ENCODE results near the gene MRPL43. TPM values are rescaled to one million over a fixed set of nuclear protein-coding genes. Genes with fewer than 3 reads are reported as not detected.

The MRPL43 gene
- total and polyA plus RNA-seq, 10 of the 15 experiments (the other 5 are each of a cell fraction or from before 2014, with no cell fraction given): 16.6 to 108 (median 65.1) TPM

- TF ChIP-seq ZBTB40 (IDR thresholded peaks at IDR 0.05; ENCODE audit: borderline replicate concordance) (no peak), SIX5 (IDR thresholded peaks at IDR 0.05; ENCODE audit: low read depth, low read length, severe bottlenecking) (no peak), HCFC1 (IDR thresholded peaks at IDR 0.05; ENCODE audit: low read length) (no peak)
Observed at GRCh38 chr10:100980311-100980710, 7.0 kb downstream of the MRPL43 start (continued).

GRCh38 chr10:100979791-100980272, 7.5 kb downstream of the MRPL43 start:
- POLR2A ChIA-PET: interaction anchor here (0.5 kb wide), 1 partner anchor 536 kb away, joined by 3 read pairs; no protein-coding TSS in a partner anchor
- WGBS (ENCODE audit: insufficient coverage, insufficient replicate concordance, low lambda C conversion rate, missing lambda C conversion rate): 97% methylated on average over 16 of the region's 16 CpGs
- Histone ChIP-seq H3K27ac (ENCODE audit: control insufficient read depth, insufficient read depth) (no peak overlapping the region), H2AFZ (ENCODE audit: control insufficient read depth, low read depth, low read length) (no peak overlapping the region), H4K20me1 (ENCODE audit: control insufficient read depth, insufficient read depth) (no peaks in the 10 kb centered on the region), H3K4me3 (no peak overlapping the region), H3K4me1 (ENCODE audit: control insufficient read depth, insufficient read depth, low read length) (no peaks in the 10 kb centered on the region), H3K4me2 (ENCODE audit: control insufficient read depth, insufficient read depth) (no peak overlapping the region), H3K79me2 (ENCODE audit: control insufficient read depth, insufficient read depth, low read length) (no peaks in the 10 kb centered on the region), H3K36me3 (ENCODE audit: control insufficient read depth in 2 of 2, insufficient read depth in 2 of 2, low read length in 1 of 2) (peaks cover 0 to 3% of the 10 kb centered on the region in 2 experiments; a peak in 2 of 4 replicates), H3K9me3 (replicated peaks; ENCODE audit: control insufficient read depth, insufficient read depth, low read length) (no peaks in the 10 kb centered on the region), H3K27me3 (replicated peaks in 1 of 2; ENCODE audit: control insufficient read depth in 2 of 2, insufficient read depth in 2 of 2, low read length in 1 of 2) (no peaks in the 10 kb centered on the region), H3K9ac (ENCODE audit: control insufficient read depth, insufficient read depth, low read length) (no peak overlapping the region)
- ATAC-seq (no peak), FAIRE-seq (no peak), DNase-seq (ENCODE audit: low read depth, low spot score) (no peak)
- CTCF ChIA-PET: no interaction called here
- RAD21 ChIA-PET (ENCODE audit: unreplicated experiment): no interaction called here
- in situ Hi-C loops (cut with MboI): no loop called here
- no TSS peak for BruUV-seq (replicated peaks)
- SMC1A ChIA-PET (ENCODE audit: uncharacterized antibody, unreplicated experiment): no interaction called here
- intact Hi-C loops (cut with micrococcal nuclease; ENCODE audit: unreplicated experiment): no loop called here
- no peak for TF ChIP-seq STAT3 (IDR thresholded peaks at IDR 0.05; ENCODE audit: low read depth, low read length)
- no peak for TF ChIP-seq TARDBP (IDR thresholded peaks at IDR 0.05; ENCODE audit: borderline replicate concordance)
- TF ChIP-seq, protein P1, sequence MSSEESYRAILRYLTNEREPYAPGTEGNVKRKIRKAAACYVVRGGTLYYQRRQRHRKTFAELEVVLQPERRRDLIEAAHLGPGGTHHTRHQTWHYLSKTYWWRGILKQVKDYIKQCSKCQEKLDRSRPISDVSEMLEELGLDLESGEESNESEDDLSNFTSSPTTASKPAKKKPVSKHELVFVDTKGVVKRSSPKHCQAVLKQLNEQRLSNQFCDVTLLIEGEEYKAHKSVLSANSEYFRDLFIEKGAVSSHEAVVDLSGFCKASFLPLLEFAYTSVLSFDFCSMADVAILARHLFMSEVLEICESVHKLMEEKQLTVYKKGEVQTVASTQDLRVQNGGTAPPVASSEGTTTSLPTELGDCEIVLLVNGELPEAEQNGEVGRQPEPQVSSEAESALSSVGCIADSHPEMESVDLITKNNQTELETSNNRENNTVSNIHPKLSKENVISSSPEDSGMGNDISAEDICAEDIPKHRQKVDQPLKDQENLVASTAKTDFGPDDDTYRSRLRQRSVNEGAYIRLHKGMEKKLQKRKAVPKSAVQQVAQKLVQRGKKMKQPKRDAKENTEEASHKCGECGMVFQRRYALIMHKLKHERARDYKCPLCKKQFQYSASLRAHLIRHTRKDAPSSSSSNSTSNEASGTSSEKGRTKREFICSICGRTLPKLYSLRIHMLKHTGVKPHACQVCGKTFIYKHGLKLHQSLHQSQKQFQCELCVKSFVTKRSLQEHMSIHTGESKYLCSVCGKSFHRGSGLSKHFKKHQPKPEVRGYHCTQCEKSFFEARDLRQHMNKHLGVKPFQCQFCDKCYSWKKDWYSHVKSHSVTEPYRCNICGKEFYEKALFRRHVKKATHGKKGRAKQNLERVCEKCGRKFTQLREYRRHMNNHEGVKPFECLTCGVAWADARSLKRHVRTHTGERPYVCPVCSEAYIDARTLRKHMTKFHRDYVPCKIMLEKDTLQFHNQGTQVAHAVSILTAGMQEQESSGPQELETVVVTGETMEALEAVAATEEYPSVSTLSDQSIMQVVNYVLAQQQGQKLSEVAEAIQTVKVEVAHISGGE (CRISPR knock-in tag; IDR thresholded peaks at IDR 0.05): no peak
- TF ChIP-seq, protein P2, sequence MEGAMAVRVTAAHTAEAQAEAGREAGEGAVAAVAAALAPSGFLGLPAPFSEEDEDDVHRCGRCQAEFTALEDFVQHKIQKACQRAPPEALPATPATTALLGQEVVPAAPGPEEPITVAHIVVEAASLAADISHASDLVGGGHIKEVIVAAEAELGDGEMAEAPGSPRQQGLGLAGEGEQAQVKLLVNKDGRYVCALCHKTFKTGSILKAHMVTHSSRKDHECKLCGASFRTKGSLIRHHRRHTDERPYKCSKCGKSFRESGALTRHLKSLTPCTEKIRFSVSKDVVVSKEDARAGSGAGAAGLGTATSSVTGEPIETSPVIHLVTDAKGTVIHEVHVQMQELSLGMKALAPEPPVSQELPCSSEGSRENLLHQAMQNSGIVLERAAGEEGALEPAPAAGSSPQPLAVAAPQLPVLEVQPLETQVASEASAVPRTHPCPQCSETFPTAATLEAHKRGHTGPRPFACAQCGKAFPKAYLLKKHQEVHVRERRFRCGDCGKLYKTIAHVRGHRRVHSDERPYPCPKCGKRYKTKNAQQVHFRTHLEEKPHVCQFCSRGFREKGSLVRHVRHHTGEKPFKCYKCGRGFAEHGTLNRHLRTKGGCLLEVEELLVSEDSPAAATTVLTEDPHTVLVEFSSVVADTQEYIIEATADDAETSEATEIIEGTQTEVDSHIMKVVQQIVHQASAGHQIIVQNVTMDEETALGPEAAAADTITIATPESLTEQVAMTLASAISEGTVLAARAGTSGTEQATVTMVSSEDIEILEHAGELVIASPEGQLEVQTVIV (IDR thresholded peaks at IDR 0.05; ENCODE audit: borderline replicate concordance, partially characterized antibody): no peak
- TF ChIP-seq MEF2A (IDR thresholded peaks at IDR 0.05; ENCODE audit: insufficient read depth, low read depth, low read length): no peak
- no peak for TF ChIP-seq SMAD1 (IDR thresholded peaks at IDR 0.05; ENCODE audit: low read depth, partially characterized antibody)
- no peak for TF ChIP-seq SP1 (IDR thresholded peaks at IDR 0.05; ENCODE audit: low read depth, low read length)
- no peak for TF ChIP-seq SREBF1 (IDR thresholded peaks at IDR 0.05; ENCODE audit: low read length)
- no peak for TF ChIP-seq ZNF207 (IDR thresholded peaks at IDR 0.05; ENCODE audit: borderline replicate concordance)
- no peak for TF ChIP-seq ZNF217 (IDR thresholded peaks at IDR 0.05)

Data from GM12878 (cell line).